Embryonic facial prominence (tissue), 1 donor: ENCODE data around the gene JUP.

Experiments used
- DNase-seq: peaks from one replicate; pipeline ENCODE4 v3.0.0-alpha.2; 2016; ENCODE audit errors: extremely low spot score

JUP gene

GRCh38 chr17:41723801-41724475 lies 62.6 kb downstream of the JUP start:
- DNase-seq: no peak

DNA sequence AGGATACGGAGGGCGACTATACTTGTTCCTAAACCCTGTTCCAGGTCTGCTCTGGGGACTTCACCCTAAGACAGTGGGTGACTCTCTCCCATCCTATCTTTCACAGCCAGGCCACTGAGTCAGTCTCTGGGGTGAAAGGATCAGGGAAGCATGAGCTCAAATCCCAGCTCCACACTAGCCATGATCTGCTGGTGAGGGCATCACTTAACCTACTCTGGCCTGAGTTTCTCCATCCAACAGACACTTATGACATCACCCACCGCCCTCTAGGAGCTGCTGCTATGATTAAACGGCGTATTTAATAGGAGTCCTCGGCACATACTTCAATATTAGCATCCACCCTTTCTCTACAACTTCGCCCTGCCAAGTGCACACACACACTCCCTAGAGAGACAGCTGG lies 64.3 kb downstream of the JUP start:
- no peak for DNase-seq

DNA sequence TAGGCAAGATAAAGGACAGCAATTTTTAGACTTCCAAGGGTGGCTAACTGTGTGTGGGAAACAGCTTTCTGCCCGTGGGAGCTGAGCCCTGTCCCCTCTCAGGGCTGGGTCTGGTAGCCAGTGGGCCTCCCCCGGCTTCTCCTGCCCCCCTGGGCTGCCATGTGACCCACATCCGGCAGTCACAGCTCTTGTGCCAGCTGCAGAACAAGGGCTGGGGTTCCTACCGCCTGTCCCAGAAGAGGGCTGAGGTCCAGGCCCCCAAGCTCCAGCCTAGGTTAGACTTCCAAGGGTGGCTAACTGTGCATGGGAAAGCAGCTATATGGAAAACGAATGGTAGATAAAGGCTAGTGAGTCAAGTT lies 68.2 kb downstream of the JUP start:
- DNase-seq: no peak

GRCh38 chr17:41717408-41718286 lies 68.9 kb downstream of the JUP start:
- no peak for DNase-seq

GRCh38 chr17:41711669-41712400 lies 74.7 kb downstream of the JUP start, which contains the start of gene GAST:
Gene GAST, plus strand, starts transcription at chr17:41712331. Its CDS starts 3,106 bp downstream, at chr17:41715437.
- DNase-seq: no peak

- DNase-seq: no peak
These were observed 75.9 kb downstream of the JUP start for GRCh38 chr17:41710472-41711090.

GRCh38 chr17:41707803-41708669 lies 78.5 kb downstream of the JUP start:
- no peak for DNase-seq

DNA sequence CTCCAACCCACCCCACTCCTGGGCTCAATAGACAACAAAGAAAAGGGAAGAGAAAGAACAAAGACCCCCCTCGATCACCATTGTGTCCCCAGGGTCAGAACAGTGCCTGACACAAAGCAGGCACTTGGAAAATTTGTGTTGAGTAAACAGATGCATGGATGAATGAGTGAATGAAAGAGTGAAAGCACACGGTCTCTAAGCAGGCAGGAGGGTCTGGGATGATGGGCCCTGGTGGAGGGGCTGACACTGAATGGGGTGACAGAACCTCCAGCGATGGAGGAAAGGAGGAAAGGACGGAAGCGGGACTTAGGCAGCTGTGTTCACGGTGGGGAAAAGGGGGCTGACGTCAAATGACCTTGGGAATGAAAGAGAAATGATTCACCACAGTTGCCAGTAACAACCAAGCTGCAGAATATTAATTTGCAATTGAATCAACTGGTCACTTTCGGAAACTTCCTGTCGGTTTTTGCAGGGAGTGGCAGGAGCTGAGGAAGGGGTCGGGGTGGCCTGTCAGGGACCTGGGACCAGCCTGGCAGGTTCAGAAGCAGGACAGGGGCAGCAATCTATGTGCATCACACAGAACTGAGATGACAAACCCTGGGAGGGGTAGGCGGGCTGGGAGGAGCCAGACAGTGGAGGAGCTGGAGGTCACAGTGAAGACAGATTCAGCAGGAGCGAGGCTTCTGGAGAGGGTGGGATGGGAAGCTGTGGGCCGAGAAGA lies 81.1 kb downstream of the JUP start:
- DNase-seq: no peak
